Measurements from ENCODE around the gene RAD51B. TPM values are rescaled to one million over a fixed set of nuclear protein-coding genes. Genes with fewer than 3 reads are reported as not detected.

RAD51B gene
- total and polyA plus RNA-seq, 9 of the 15 experiments (the other 6 are each of a cell fraction or from before 2014, with no cell fraction given): 8.5 to 17.3 (median 11.3) TPM

- TF ChIP-seq EP400 (IDR thresholded peaks at IDR 0.05) (peak; percentile 42), MAFG (tag; conservative IDR thresholded peaks at IDR 0.05) (peak; percentile 85), LARP7 (IDR thresholded peaks at IDR 0.05) (no peak), ARID2 (IDR thresholded peaks at IDR 0.05) (no peak), ZFP36 (IDR thresholded peaks at IDR 0.05; ENCODE audit: low read depth, low read length, partially characterized antibody) (no peak), TSC22D4 (tag; IDR thresholded peaks at IDR 0.05) (no peak), ETV5 (CRISPR knock-in tag; IDR thresholded peaks at IDR 0.05; ENCODE audit: low read depth) (no peak), ZNF586 (CRISPR knock-in tag; conservative IDR thresholded peaks at IDR 0.05) (no peak), NR2F6 (CRISPR knock-in tag; IDR thresholded peaks at IDR 0.05) (no peak), ARNT (IDR thresholded peaks at IDR 0.05) (peak; percentile 62 to 83; a peak in 2 of 4 replicates), ZNF184 (CRISPR knock-in tag; IDR thresholded peaks at IDR 0.05) (no peak), PURB (CRISPR knock-in tag; IDR thresholded peaks at IDR 0.05; ENCODE audit: low read depth) (no peak), PPARD (CRISPR knock-in tag; IDR thresholded peaks at IDR 0.05) (no peak), TBL1XR1 (IDR thresholded peaks at IDR 0.05; ENCODE audit: low read length in 2 of 2) (peak; percentile 74 to 94; a peak in 3 of 4 replicates), MECOM (CRISPR knock-in tag; IDR thresholded peaks at IDR 0.05) (peak; percentile 81; the same call in 1 of the 2 replicates), KAT8 (IDR thresholded peaks at IDR 0.05; ENCODE audit: low read depth) (no peak), DEAF1 (CRISPR knock-in tag; IDR thresholded peaks at IDR 0.05) (no peak), ZNF449 (CRISPR knock-in tag; IDR thresholded peaks at IDR 0.05) (no peak), NCOA4 (IDR thresholded peaks at IDR 0.05; ENCODE audit: partially characterized antibody) (no peak), CHD4 (IDR thresholded peaks at IDR 0.05; ENCODE audit: insufficient read depth, insufficient replicate concordance, low read depth, low read length, poor library complexity, severe bottlenecking) (no peak), ZNF561 (CRISPR knock-in tag; conservative IDR thresholded peaks at IDR 0.05) (no peak), HDAC8 (tag; IDR thresholded peaks at IDR 0.05) (no peak), THRA (IDR thresholded peaks at IDR 0.05) (no peak), NONO (IDR thresholded peaks at IDR 0.05; ENCODE audit: low read depth in 2 of 2, low read length in 1 of 2) (0 out of 4 replicates have a peak, but pooled peaks of 1 of the 2 experiments have one; percentile 53), HNRNPH1 (optimal IDR thresholded peaks at IDR 0.05; ENCODE audit: low read depth, low read length) (no peak), GABPB2 (CRISPR knock-in tag; conservative IDR thresholded peaks at IDR 0.05) (no peak), ZFX (CRISPR knock-in tag; IDR thresholded peaks at IDR 0.05) (peak; percentile 19; the same call in 1 of the 2 replicates), COPS2 (conservative IDR thresholded peaks at IDR 0.05) (no peak)
These were observed 475.8 kb downstream of the RAD51B start (continued) for GRCh38 chr14:68295316-68295816.

All from K562 (cell line).